ENCODE results near the gene SET.
"Not testable (repeated sequence)": the region's sequence is repeated elsewhere in the genome, so short reads cannot be mapped to it uniquely, and the experiment has no call there.

The SET gene, protein sequence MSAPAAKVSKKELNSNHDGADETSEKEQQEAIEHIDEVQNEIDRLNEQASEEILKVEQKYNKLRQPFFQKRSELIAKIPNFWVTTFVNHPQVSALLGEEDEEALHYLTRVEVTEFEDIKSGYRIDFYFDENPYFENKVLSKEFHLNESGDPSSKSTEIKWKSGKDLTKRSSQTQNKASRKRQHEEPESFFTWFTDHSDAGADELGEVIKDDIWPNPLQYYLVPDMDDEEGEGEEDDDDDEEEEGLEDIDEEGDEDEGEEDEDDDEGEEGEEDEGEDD

DNA sequence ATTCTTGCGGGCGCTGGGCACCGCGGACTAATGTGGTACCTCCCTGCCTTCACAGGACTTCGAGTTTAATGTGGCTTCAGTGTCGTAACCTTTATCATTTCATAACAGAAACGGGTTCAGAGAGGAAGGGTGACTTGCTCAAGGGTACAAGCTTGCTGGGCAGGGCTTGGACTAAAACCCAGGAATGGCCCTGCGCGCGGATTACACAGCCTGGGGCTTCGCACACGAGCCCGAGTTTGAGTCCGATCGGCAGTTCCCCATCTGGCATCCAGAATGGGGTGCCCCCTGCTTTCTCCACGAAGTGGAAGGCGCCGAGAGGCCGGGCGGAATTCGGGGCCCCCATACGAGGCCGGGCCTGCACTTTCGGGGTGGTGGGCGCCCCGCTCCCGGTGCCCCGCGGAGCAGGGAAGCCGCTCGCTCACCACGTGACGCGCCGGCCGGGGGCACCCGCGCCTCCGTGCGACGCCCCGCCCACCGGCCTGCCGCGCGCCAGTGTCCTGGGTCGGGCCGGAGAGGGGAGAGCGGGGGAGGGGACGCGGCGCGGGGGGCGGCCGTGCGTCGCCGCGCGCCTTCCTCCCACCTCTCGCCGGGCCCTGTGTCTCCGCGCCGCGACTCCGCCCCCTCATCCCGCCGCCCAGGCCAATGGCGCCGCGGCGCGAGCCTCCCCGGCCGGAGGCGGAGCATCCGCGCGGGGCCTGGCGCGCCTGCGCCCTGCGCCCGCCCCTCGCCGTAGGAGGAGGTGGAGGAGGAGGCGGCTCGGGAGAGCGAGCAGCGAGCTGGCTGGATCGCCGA, at the start of gene SET:
TSS of gene SET (plus strand) at position 722 of the 792 bp plus-strand sequence. CDS start 361 bp downstream, outside the sequence.
- DNase-seq: peak; percentile 100

DNA sequence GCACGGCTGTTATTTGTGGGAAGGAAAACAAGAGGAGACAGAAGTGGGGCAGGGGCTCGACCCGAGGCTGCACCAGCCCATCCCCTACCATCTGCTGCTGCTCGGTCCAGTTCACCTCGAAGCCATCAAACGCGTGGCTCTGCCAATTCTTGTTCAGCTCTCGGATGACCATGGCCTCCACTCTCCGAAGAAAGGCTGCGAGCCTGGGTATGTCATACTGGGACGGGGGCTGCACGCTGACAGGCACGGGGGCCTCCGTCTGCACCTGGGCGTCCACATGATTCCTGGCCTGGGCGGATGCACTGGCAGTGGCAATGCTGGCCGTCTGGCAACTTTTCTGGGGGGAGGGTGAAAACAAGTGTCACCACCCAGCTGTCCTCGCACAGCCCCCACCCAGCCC, 48.4 kb upstream of the SET start:
- DNase-seq: no peak

DNA sequence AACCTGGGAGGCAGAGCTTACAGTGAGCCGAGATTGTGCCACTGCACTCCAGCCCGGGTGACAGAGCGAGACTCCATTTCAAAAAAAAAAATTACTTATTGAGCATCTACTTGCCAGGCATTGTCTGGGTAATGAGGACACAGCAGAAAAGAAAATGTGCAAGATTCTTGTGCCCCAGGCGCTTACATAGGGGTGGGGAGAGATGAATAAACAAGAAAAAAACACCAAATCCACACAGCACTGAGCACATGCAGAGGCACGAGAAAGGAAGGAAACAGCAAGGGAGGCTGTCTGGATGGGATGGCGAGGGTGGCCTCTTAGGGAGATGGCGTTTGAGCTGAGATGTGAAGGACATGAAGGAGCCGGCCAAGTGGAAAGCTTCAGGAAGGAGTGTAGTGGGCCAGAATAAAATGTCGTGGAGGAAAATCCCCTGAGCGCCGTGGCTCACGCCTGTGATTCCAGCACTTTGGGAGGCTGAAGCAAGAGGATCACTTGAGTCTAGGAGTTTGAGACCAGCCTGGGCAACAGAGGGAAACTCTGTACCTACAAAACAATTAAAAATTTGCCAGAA, 46.3 kb upstream of the SET start:
- DNase-seq: no peak

DNA sequence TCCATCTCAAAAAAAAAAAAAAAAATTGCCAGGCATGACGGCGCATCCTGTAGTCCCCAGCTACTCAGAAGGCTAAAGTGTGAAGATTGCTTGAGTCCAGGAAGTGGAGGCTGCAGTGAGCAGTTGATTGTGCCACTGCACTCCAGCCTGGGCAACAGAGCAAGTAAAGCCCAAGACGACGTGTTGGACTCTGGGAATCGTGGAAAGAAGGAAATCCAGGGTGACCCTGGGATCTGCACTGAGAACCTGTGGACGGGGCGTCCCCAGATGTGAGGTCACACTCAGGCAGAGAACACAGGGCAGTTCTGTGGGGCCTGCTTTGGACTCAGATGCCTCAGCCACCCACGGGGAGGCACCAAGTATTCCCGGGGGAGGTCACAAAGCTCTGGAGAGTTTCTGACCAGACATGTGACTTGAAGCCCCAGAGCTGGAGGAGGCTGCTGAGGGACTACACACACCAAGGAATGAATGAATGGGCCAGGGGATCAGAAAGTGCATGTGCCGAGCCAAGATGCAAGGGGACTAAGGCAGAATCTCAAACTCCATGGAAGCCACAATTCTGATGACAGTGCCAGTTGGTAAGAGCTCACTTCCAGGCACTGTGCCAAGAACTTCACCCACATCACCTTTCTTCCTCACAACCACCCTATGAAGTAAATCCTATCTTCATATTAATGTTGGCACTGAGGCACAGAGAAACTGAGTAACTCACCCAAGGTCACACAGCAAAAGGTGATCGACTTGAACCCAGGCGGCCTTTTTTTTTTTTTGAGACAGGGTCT, 45.3 kb upstream of the SET start:
- no peak for DNase-seq

DNA sequence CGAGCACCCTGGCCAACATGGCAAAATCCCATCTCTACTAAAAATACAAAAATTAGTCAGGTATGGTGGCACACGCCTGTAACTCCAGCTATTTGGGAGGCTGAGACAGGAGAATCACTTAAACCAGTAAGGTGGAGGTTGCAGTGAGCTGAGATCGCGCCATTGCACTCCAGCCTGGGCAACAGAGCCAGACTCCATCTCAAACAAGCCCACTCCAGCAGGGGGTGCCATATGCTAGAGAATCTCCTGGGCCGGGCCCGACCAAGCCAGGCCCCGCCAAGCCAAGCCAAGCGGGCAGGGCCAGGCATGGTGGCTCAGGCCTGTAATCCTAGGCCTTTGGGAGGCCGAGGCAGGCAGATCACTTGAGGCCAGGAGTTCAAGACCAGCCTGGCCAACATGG, 40.8 kb upstream of the SET start:
- peak; percentile 44 for DNase-seq

DNA sequence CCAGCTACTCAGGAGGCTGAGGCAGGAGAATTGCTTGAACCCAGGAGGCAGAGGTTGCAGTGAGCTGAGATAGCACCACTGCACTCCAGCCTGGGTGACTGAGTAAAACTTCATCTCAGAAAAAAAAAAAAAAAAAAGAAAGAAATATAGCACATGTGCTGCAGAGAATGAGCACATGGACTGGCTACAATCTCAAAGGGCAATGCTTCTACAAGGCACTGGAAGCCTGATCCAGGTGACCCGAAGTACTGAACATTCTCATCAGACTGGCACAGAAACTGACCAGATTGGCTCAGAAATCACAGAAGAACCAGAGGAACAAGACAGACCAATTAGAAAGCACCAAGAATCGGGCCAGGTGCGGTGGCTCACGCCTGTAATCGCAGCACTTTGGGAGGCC, 37.2 kb upstream of the SET start:
- DNase-seq: no peak

DNA sequence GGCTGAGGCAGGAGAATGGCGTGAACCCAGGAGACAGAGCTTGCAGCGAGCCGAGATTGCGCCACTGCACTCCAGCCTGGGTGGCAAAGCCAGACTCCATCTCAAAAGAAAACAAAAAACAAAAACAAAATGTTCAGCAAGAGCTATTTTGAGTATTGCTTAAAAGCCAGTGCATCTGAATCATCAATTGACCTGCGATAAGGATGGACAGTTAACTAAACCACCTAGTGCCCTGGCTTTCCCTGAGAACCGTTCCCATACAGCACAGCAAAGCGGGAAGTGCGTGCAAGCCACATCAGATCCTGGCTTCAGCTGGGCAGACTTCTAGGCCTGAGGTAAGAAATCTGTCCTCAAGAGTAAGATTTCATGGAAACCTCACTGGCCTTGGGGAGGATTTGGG, 35.1 kb upstream of the SET start:
- no peak for DNase-seq

DNA sequence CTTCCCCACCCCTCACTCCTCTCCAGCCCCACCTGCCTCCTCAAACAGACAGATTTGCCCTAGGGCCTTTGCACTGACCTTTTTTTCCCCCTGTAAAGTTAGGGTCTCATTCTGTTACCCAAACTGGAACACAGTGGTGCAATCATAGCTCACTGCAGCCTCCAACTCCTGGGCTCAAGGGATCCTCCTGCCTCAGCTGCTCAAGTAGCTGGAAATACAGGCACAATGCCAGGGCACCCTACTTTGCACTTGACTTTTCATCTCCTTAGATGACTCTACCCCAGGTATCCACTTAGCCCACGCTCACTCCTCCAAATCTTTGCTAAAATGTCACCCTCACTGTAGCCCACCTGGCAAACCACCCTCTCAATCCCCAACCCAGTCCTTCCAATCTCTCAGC, 34.5 kb upstream of the SET start:
- DNase-seq: no peak

DNA sequence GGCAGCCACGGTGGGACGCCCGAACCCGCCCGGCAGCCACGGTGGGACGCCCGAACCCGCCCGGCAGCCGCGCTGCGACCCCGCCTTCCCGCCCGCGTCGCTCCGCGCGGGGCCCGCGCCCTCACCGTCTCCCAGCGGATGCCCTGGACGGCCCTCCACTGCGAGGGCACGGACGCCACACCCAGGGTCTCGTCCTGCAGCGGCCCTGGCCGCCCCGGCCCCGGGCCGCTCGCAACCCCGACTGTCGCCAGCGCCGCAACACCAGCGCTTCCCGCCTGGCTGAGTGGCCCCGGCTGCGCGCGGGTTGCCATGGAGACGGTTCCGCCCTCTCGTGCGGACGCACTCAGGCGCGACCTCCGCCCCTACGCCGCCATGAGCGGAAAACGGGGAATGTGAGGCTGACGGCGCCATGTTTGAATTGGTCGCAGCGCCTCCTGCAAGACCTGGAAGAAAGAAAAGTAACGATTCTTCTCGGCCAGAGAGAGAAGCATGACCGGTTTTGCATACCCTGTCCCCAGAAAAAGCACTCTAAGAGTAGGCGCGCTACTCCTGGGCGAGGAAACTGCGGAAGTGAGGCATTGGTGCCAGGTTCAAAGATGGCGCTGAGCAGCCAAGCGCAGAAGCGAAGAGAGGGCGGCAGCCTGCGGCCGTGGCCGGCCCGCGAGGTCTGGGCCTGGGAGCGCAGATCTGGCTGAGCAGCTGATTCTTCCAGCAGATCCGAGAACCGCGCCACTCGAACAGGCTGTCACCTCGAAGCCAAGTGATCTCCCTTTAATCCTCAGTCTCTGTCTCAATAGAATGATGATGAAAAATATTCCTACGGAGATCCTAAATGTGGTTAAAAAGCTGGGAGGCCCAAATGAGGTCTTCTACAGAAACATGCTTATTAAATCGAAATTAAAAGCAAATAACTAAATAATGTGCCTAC, 32.3 kb upstream of the SET start, which contains the start of gene DYNC2I2:
TSS of gene DYNC2I2 (minus strand) at position 432 of the 928 bp plus-strand sequence. CDS start at position 311, 121 bp downstream.
- DNase-seq: peak; percentile 96

DNA sequence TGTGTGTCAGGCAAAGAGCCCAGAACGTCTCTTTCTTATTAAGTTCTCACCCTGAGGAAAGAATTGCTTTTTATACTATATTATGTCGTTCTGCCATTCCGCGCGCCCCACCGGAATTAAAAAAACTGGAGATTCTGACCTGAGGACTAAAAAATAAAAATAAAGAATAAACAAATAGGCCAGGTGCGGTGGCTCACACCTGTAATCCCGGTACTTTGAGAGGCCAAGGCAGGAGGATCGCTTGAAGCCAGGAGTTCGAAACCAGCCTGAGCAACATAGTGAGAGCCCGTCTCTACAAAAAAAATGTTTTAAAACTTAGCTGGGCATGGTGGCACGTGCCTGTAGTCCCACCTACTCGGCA, 31.7 kb upstream of the SET start:
- DNase-seq: no peak

DNA sequence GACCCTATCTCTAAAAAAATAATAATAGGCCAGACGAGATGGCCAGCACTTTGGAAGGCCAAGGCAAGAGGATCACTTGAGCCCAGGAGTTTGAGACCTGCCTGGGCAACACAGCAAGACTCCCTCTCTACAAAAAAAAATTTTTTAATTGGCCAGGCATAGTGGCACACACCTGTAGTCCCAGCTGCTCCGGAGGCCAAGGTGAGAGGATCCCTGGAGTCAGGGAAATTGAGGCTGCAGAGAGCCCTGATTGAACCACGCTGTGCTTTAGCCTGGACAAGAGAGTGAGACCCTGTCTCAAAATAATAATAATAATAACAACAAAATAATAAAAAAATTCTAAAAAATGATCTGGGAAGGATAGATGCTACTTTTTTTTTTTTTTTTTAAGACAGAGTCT, 31.2 kb upstream of the SET start:
- DNase-seq: no peak

DNA sequence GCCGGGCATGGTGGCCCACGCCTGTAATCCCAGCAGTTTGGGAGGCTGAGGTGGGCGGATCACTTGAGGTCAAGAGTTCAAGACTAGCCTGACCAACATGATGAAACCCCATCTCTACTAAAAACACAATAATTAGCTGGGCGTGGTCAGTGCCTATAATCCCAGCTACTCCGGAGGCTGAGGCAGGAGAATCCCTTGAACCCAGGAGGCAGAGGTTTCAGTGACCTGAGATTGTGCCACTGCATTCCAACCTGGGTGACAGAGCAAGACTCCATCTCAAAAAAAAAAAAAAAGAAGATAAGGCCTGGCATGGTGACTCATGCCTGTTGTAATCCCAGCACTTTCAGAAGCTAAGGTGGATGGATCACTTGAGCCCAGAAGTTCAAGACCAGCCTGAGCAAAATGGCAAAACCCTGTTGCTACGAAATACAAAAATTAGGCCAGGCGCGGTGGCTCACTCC, 22.5 kb upstream of the SET start:
- not testable (repeated sequence) for DNase-seq

DNA sequence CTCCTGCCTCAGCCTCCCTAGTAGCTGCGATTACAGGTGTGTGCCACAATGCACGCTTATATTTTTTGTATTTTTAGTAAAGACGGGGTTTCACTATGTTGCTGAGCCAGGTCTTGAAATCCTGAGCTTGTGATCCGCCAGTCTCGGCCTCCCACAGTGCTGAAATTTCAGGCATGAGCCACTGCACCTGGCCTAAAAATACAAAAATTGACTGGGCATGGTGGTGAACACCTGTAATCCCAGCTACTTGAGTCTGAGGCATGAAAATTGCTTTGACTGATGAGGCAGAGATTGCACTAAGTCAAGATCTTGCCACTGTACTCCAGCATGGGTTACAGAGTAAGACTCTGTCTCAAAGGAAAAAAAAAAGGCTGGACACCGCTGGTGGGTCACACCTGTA, 19.2 kb upstream of the SET start:
- no peak for DNase-seq

DNA sequence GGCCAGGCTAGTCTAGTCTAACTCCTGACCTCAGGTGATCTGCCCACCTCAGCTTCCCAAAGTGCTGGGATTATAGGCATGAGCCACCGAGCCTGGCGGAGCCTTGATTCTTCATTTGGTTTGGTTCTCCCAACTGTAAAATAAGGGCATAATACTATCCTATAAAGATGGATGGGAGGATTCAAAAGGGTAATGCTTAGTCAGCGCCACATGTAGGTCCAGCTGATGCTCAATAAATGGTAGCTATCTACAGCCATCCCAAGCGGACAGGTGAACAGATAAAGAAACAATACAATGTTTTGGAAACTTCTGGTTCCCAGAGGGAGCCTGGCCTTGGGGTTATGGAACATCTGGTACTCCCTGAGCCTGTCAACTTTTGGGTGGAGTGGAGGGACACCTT, 13.6 kb upstream of the SET start:
- no peak for DNase-seq

DNA sequence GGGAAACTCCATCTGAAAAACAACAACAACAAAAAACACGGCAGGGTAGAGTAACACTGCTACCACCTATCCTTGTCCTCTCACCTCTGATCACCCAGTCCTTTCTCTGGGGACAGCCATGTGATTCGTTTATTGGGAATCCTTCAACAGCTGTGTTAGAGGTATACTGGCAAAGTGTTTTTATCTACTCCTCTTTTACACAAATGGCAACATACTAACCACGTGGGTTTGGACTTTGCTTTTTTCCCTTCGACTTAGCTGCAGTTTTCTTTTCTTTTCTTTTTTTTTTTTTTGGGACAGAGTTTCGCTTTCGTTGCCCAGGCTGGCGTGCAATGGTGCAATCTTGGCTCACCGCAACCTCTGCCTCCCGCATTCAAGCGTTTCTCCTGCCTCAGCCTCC, 11.2 kb upstream of the SET start:
- DNase-seq: no peak

DNA sequence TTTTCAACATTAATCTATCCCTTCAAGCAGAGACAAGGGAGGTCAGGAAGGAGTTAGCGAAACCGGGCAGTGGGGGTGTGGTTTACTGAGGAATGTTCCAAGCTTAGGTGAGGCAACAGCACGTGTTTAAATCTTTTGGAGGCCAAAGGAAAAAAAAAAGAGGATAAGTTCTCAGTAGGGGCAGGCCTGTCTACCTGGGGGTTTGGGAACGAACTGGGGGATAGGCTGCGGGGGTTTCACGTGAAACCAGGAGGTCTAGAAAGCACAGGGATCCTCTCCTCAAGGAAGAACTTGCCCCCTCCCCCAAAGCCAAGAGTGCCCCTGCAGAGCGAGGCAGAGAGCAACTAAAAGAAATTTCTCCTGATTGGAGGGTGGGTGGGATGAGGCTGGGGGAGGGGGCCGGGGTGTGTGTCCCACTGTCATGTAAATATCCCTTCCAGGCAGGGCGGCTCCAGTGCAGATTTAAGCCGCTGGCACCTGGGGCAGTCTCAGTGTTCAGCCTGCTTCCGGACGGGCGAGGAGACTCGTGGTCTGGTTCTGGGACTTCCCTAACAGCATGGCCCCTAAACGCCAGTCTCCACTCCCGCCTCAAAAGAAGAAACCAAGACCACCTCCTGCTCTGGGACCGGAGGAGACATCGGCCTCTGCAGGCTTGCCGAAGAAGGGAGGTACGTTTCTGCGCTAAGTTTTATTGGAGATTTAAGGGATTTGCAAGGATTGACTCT, 5.5 kb upstream of the SET start:
- DNase-seq: no peak

DNA sequence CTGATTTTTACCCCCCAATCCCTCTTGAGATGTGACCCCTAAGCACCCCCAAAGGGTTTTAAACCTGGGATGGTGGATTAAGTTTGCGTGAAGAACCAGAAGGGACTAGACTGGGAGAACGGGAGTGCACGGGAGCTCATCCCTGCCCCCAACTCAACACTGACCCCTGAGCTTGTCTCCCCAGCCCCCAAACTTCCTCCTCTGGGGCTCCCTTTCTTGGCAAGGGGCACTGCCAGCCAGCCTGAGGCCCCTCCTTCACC, 5.0 kb upstream of the SET start:
- DNase-seq: no peak

DNA sequence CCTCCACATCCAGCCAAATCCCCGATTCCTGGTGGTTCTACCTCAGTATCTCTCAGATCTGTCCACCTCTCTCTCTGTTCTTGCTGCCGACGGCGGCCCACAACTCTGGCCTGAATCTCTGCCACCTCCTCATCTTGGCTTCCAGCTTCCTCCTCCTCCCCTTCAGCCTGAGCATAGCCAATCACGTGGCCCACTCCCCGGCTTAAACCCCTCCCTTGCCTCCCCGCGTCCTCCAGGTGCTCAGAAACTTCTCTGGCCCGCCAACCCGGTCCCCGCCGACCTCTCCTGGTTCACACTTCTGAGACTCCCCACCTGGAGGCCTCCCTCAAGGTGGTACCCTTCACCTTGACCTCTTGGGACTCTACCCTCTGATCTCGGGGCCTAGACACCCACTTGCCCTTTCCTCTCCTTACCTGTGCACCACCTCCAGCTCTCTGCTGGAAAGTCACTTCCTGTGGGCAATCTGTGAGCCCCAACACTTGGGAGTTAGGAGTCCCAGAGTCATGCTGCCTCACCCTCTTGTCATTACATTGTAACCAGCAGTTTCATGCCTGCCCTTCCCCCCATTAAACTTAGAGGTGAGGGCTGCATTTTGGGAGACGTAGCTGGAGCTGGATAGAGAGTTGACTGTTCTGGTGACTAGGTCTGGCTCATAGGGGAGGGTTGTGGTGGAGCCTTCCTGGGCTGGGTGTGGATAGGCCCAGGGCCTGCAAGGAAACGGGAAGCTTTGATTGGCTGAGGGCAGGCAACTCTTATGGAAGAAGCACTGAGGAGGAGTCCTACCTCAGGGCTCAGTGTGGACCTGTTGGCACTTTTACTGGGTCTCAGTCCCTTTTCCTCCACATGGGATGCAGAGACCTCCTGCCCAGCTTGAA, 4.5 kb upstream of the SET start:
- peak; percentile 76 for DNase-seq

DNA sequence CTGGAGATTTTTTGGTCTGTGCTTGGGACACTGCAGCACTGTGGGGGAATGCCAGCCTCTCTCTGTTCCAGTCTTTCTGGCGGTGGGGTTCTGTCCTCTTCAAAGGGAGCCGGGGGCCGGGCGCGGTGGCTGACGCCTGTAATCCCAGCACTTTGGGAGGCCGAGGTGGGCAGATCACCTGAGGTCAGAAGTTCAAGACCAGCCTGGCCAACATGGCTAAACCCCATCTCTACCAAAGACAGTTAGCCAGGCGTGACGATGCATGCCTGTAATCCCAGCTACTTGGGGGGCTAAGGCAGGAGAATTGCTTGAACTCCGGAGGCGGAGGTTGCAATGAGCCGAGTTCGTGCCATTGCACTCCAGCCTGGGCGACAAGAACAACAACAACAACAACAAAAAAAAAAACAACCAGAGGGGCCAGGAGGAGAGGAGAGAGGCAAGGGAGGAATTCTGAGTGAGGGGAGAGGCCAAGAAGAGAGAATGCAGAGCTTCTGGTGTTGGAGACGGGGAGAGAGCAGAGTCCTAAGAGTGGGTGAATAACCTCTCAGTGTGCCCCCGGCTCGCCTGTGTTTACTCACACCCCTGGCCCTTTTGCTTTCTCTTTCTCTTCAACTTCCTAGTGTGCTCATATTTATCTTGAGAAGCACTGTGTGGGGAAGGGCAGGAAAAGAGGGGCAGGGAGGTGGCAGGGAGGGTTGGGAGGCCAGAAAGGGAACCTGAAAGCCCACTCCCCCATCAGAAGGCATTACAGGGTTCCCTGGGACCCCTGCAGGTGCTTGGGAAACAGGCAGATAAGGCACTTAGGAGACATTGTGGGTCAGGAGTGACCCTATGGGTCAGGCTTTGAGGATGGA, 3.2 kb upstream of the SET start:
- DNase-seq: no peak

DNA sequence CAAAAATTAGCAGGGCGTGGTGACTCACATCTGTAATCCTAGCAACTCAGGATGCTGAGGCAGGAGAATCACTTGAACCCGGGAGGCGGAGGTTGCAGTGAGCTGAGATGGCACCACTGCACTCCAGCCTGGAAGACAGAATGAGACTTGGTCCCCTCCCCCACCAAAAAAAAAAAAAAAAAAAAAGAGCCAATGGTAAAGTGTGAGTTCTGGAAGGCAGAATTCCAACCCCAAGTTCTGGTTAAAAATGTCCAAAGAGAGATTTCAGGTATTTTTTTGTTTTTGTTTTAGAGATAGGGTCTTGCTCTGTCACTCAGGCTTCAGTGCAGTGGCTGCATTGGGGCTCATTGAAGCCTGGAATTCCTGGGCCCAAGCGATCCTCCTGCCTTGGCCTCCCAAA, 1.6 kb upstream of the SET start:
- no peak for DNase-seq

Data from 8988T (cell line).